Occipital lobe (tissue), 2 donors: ENCODE data around the gene ALG8. TPM values are rescaled to one million over a fixed set of nuclear protein-coding genes. Genes with fewer than 3 reads are reported as not detected.
"Not testable (repeated sequence)": the region's sequence is repeated elsewhere in the genome, so short reads cannot be mapped to it uniquely, and the experiment has no call there.

Experiments used
- DNase-seq: peaks from one replicate; lab custom pipeline; 2025; lab: John Stamatoyannopoulos, UW
- total RNA-seq: library from RNA; depleted of rRNA; stranded (reverse); fragments of >200 nt; gene quantifications from one replicate; pipeline ENCODE4 v1.2.3, GENCODE V29; 2014

ALG8 gene
- total RNA-seq, 1 donor from 2014 or later: 55.2 TPM

DNA sequence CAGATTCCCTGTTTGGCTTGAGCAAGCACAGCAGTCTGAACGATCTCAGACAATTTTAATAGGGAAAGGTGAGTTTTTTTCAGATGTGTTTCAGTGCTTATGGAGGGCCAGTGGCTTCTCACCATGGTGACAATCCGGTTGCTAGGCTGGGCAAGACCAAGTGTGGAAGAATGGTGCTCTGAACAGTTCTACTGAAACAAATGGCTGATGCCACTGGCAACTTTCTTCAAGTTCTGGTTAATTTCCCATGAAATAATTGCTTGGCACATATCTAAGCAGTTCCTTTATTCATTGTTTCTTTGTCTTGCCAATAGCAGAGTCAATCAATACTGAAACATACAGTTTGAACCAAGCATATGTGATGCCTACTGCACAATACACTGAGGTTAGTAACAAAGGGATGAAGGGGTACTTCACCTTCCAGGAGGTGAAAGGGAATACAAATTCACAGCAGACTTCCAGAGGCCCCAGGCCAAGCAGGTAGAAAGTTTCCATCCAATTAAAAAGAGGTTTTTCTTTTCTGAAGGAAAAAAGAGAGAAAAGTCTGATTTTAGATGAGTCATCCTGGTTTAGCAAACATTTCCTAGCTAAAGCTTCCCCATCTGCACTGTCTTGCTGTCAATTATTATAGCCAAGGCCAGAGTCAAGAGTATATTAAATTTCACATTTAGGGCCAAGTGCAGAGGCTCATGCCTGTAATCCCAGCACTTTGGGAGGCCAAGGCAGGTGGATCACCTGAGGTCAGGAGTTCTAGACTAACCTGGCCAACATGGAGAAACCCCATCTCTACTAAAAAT is 38.6 kb downstream of the ALG8 start:
- DNase-seq: no peak

DNA sequence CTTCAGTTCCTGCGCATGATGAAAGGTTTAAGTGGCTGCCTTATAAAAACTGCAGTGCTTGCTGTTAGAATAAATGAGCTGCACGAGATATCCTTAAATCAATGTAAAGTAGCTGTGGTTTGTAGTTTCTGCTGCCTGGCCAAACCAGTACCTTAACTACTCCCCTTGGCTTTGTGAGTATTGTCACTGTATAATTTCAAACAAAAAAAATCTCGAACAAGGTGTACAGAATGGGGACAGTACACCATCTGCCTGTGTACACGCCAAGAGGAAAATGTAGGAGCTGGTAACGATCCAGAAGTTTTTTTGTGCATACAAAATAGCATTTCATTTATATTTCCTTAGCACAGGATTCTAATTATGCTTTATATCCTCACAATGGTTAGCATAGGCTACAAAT is 39.2 kb downstream of the ALG8 start:
- no peak for DNase-seq

GRCh38 chr11:78099666-78100065 is 39.8 kb downstream of the ALG8 start:
- DNase-seq: no peak

DNA sequence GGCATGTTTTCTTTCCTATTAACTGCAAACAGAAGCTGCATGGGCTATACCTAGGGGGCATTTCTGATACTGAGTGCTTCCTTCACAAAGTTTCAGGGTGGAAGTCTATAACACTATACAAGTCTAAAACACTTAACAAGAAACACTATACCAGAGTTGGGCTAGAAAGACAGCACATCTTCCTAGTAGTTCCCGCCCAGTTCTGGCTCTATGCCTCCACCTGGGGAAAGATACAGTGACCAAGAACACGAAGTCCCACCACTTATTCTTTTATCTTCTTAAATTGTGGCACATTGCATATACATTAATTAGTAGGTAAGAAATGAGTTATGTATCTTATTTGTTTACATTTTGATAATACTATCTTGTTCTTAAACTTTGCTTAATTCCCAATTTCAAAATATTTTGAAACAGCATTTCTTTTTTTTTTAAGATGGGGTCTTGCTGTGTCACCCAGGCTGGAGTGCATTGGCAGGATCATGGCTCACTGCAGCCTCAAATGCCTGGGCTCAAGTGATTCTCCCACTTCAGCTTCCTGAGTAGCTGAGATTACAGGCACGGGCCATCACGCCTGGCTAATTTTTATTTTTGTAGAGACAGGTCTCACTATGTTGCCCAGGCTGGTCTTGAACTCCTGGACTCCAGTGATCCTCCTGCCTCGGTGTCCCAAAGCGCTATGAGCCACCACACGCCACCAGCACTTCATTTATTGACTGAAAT is 41.6 kb downstream of the ALG8 start:
- no peak for DNase-seq

- DNase-seq: no peak
Observed at GRCh38 chr11:78094250-78094649, 45.2 kb downstream of the ALG8 start.

DNA sequence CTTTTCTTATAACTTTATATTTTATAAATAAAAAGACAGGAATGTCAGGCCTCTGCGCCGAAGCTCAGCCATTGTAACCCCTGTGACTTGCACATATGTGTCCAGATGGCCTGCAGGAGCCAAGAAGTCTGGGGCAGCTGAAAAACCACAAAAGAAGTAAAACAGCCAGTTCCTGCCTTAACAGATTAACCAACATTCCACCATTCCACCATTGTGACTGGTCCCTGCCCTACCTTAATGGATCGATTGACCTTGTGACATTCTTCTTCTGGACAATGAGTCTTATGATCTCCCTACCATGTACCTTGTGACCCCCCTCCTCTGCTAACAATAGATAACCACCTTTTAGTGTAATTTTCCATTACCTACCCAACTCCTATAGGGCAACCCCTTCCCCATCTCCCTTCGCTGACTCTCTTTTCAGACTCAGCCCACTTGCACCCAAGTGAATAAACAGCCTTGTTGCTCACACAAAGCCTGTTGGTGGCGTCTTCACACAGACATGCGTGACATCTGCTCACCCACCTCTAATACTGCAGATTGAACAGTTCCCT is 52.8 kb downstream of the ALG8 start:
- not testable (repeated sequence) for DNase-seq

- DNase-seq: no peak
Observed at GRCh38 chr11:78085972-78086371, 53.5 kb downstream of the ALG8 start.

DNA sequence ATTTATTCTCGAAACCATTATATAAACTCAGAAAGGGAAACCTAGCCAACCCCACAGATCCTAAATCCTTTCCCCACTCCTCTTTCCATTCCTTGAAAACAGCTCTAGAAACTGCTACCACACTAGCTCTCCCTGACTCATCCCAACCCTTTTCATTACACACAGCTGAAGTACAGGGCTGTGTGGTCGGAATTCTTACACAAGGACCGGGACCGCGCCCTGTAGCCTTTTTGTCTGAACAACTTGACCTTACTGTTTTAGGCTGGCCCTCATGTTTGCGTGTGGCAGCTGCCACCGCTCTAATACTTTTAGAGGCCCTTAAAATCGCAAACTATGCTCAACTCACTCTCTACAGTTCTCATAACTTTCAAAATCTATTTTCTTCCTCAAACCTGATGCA is 54.9 kb downstream of the ALG8 start:
- DNase-seq: not testable (repeated sequence)

GRCh38 chr11:78083021-78083420 is 56.4 kb downstream of the ALG8 start:
- DNase-seq: no peak

DNA sequence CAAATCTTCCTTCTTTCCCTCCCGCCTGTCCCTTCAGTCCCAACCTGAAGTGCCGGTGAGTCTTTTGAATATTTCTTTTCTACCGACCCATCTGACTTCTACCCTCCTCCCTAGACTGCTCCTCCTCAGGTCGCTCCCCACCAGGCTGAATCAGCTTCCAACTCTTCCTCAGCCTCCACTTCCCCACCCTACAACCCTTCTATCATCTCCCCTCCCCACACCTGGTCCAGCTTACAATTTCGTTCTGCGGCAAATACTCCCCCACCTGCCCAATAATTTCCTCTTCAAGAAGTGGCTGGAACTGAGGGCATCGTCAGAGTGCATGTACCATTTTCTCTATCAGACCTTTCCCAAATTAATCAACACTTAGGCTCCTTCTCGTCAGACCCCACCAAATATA is 57.3 kb downstream of the ALG8 start:
- no peak for DNase-seq

DNA sequence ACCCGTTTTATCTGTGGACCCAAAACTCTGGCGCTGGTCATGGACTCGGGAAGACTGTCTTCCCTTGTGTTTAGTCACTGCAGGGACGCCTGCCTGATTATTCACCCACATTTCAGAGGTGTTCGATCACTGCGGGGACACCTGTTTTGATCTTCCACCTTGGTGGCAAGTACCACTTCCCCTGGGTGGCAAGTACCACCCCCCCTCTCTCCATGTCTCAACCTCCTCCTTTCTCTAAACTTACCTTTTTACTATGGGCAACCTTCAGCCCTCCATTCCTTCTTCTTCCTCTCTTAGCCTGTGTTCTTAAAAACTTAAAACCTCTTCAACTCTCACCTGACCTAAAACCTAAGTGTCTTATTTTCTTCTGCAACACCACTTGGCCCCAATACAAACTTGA is 57.8 kb downstream of the ALG8 start:
- no peak for DNase-seq

GRCh38 chr11:78080818-78081495 is 58.5 kb downstream of the ALG8 start:
- no peak for DNase-seq

- DNase-seq: no peak
Observed at GRCh38 chr11:78080084-78080817, 59.2 kb downstream of the ALG8 start.

DNA sequence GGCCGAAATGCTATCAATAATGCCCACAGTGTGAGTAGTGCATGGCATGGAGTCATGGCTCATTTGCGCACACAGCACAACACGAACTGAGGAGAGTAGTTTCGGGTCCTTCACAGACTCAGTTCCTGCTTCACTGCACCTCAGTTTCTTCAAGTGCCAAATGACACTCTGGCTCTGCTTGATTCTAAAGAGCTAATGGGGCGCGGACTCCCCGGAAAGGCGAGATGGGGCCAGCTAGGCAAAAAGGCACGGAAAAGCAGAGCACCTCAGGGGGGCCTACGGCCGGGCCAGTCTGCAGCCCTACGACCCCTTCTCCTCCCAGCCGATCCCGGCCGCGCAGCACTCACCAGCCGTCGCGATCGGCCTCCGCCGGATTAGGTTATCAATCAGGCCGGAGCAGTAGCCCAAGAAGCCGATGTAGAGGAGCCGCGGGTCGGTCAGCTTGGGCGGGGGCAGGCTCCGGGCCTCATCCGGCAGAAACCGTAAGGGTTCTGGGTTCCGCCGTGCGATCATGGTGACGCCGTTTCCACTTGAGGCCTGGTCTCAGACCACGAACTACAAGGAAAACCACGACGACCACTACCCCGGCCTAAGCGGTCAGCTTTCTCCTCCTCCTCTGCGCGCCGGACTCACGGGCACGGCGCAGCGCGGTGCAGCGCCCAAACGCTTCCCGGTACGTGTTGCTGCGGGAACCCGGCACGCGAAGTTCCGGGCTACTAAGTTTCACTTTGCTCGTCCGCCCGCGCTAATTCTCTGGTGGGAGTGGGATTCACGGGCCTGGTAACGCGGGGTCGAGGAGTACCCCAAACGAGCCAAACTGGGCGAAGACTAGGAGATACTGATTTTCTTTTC is 60.0 kb downstream of the ALG8 start, which contains the start of gene NDUFC2:
Gene NDUFC2, minus strand, starts transcription at position 631 of the 852 bp plus-strand sequence. Its CDS starts 118 bp downstream, at position 513.
- peak; percentile 75 for DNase-seq

DNA sequence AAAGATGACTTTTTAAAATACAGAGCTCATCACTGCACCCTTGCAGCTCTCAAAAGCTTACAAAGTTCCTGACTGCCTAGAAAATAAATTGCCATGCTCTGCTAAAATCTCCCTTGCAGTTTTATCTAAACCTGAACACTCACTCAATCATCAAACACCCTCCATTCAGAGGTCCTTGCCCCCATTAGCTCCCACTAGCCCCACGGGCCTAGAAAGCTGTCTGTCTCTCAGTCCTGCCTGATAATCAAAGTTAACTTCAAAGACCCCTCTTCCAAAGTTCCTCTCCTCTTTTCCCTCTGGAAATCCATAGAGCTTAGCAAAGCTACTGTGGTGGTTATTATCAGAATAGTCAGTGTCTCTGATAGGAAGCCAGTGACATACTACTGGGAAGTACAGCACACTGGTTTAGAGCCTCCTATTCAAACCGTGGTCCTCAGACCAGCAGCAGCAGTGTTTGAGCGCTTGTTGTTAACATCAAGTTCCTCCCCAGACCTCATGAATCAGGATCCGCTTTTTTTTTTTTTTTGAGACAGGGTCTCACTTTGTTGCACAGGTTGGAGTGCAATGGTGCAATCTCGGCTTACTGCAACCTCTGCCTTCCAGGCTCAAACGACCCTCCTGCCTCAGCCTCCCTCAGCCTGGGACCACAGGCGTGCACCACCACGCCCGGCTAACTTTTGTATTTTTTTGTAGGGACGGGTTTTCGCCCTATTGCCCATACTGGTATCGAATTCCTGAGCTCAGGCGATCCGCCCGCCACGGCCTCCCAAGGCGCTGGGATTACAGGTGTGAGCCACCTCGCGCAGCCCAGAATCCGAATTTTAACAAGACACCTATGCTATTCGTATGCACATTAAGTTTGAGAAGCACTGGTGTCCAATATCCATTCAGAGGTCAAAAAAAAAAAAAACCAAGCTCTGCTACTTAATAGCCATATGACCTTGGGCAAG is 60.9 kb downstream of the ALG8 start:
- DNase-seq: no peak

DNA sequence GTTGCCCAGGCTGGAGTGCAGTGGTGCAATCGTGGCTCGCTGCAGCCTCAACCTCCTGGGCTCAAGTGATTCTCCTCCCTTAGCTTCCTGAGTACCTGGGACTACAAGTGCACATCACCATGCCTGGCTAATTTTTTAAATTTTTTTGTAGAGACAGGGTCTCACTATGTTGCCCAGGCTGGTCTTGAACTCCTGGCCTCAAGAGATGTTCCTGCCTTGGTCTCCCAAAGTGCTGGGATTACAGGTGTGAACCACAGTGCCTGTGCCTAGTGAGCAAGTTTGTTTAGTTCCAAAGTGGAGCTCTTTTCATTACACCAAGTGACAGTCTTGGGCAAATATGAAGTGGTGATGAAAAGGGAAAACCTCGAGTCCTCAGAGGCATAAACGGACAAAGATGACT is 61.8 kb downstream of the ALG8 start:
- not testable (repeated sequence) for DNase-seq

DNA sequence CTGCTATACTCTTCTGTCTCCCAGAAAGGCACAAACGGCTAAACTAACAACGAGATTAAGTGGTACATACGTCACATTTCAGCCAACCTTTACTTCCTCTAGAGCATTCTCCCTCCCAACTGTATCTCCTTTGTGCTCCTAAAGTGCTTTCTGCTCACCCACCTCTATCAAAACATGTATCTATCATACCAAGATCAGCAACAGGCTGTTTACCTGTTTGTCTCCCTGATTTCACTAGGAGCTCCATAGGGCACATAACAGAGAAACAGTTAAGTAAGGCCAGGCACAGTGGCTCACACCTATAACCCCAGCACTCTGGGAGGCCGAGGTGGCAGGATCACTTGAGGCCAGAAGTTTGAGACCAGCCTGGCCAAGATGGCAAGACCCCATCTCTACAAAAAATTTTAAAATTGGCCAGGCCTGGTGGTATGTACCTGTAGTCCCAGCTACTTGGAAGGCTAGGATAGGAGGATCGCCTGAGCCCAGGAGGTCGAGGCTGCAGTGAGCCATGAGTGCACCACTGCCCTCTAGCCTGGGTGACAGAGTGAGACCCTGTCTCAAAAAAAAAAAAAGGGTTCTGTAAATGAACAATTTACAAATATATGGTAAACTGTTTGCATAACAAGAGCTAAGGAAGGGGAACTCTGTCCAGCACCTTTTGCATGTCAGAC is 62.6 kb downstream of the ALG8 start:
- no peak for DNase-seq

DNA sequence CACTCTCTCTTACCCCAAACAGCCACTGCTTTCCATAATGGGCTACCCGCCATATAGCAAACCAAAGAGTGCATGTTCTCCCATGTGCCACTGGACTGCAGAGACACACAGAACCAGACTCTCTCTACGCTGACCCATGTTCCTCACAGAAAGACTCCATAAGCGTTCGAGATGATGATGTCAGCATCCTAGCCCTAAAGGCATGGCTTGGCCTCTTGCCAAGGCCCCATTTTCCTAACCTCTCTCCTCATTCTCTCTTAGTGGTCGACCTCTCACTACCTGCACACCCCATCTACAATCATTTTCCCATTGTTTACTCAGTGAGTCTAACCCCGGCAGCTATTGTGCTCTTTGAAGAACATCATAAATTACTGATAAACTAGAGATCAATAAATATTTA is 64.7 kb downstream of the ALG8 start:
- DNase-seq: no peak

GRCh38 chr11:78072455-78072854 is 67.0 kb downstream of the ALG8 start:
- no peak for DNase-seq
